ENCODE measurements around the gene ALDOB.

Gene ALDOB

GRCh38 chr9:101453776-101454570 lies 18.4 kb upstream of the ALDOB start:
- Histone ChIP-seq H3K27me3 (ENCODE audit: control insufficient read depth, insufficient read depth, low read length) (no peaks in the 10 kb centered on the region), H3K9ac (no peak overlapping the region), H3K79me2 (no peaks in the 10 kb centered on the region), H3K4me3 (ENCODE audit: low read depth, low read length) (no peak overlapping the region), H3K4me1 (no peaks in the 10 kb centered on the region), H2AFZ (no peak overlapping the region), H3K4me2 (ENCODE audit: low read length) (no peak overlapping the region), H3K36me3 (ENCODE audit: control insufficient read depth, insufficient read depth, low read length) (no peaks in the 10 kb centered on the region), H3K27ac (no peak overlapping the region), H3K9me3 (ENCODE audit: control insufficient read depth, low read length) (no peaks in the 10 kb centered on the region)
- TF ChIP-seq CTCF (IDR thresholded peaks at IDR 0.05), result no peak

GRCh38 chr9:101451498-101451897 lies 15.9 kb upstream of the ALDOB start:
- H3K27me3 ChIP-seq (ENCODE audit: control insufficient read depth, insufficient read depth, low read length), result no peaks in the 10 kb centered on the region
- H3K79me2 ChIP-seq, result no peaks in the 10 kb centered on the region
- no peak overlapping the region for H3K27ac ChIP-seq
- H2AFZ ChIP-seq, result no peak overlapping the region
- no peak overlapping the region for H3K9ac ChIP-seq
- TF ChIP-seq CTCF (IDR thresholded peaks at IDR 0.05), result no peak
- no peaks in the 10 kb centered on the region for H3K4me1 ChIP-seq
- H3K4me2 ChIP-seq (ENCODE audit: low read length), result no peak overlapping the region
- H3K36me3 ChIP-seq (ENCODE audit: control insufficient read depth, insufficient read depth, low read length), result no peaks in the 10 kb centered on the region
- no peak overlapping the region for H3K4me3 ChIP-seq (ENCODE audit: low read depth, low read length)
- no peaks in the 10 kb centered on the region for H3K9me3 ChIP-seq (ENCODE audit: control insufficient read depth, low read length)

GRCh38 chr9:101450931-101451330 lies 15.4 kb upstream of the ALDOB start:
- no peak overlapping the region for H3K4me3 ChIP-seq (ENCODE audit: low read depth, low read length)
- no peaks in the 10 kb centered on the region for H3K36me3 ChIP-seq (ENCODE audit: control insufficient read depth, insufficient read depth, low read length)
- no peaks in the 10 kb centered on the region for H3K4me1 ChIP-seq
- no peak for TF ChIP-seq CTCF (IDR thresholded peaks at IDR 0.05)
- no peaks in the 10 kb centered on the region for H3K27me3 ChIP-seq (ENCODE audit: control insufficient read depth, insufficient read depth, low read length)
- H3K9ac ChIP-seq, result no peak overlapping the region
- H3K9me3 ChIP-seq (ENCODE audit: control insufficient read depth, low read length), result no peaks in the 10 kb centered on the region
- no peak overlapping the region for H2AFZ ChIP-seq
- no peak overlapping the region for H3K27ac ChIP-seq
- no peak overlapping the region for H3K4me2 ChIP-seq (ENCODE audit: low read length)
- no peaks in the 10 kb centered on the region for H3K79me2 ChIP-seq

GRCh38 chr9:101449071-101449721 lies 13.6 kb upstream of the ALDOB start:
- H3K27me3 ChIP-seq (ENCODE audit: control insufficient read depth, insufficient read depth, low read length), result no peaks in the 10 kb centered on the region
- H3K4me1 ChIP-seq, result no peaks in the 10 kb centered on the region
- peak overlapping the region; percentile 71 for H3K4me3 ChIP-seq (ENCODE audit: low read depth, low read length)
- H3K79me2 ChIP-seq, result no peaks in the 10 kb centered on the region
- peak overlapping the region; percentile 84 for H3K4me2 ChIP-seq (ENCODE audit: low read length)
- peak; percentile 48 for TF ChIP-seq CTCF (IDR thresholded peaks at IDR 0.05)
- peak overlapping the region; percentile 41 for H3K27ac ChIP-seq
- peak overlapping the region; percentile 78 for H2AFZ ChIP-seq
- H3K36me3 ChIP-seq (ENCODE audit: control insufficient read depth, insufficient read depth, low read length), result no peaks in the 10 kb centered on the region
- no peaks in the 10 kb centered on the region for H3K9me3 ChIP-seq (ENCODE audit: control insufficient read depth, low read length)
- H3K9ac ChIP-seq, result no peak overlapping the region

Measured in parathyroid adenoma (tissue), 2 donors.